ENCODE results near the gene RPF1.

The RPF1 gene

DNA sequence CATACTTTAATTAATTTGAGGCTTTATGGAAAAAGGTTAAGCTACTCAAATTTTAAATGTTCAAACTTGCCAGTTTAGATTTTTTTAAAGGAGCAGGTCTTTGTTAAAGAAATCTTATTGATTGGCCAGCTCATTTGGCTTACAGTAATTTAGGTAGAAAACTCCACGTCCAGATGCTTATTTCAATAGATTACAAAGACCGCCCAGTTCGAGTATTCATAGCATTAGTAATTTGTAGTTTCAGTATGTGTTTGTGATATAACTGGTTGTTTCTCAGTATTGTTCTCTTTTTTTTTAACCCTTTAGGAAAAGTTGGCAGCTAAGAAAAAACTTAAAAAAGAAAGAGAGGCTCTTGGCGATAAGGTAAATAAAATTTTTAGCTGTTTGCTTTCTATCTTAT is 1.6 kb downstream of the RPF1 start:
- H3K36me3 ChIP-seq (ENCODE audit: control insufficient read depth in 2 of 2, insufficient read depth in 1 of 2, low read length in 2 of 2) = peaks cover 18 to 47% of the 10 kb centered on the region in 2 experiments
- H3K27ac ChIP-seq (ENCODE audit: extremely low read depth, low read depth, low read length) = no peak overlapping the region
- no peaks in the 10 kb centered on the region for H3K9me3 ChIP-seq (ENCODE audit: control insufficient read depth, insufficient read depth, low read depth, low read length)
- no peaks in the 10 kb centered on the region for H3K4me1 ChIP-seq (ENCODE audit: control insufficient read depth, insufficient read depth, low read length)
- ChIA-PET CTCF (interaction anchor here (1.0 to 1.4 kb wide), 6 partner anchors 23 to 273 kb away, joined by 3 to 5 read pairs (median 4); no protein-coding TSS in a partner anchor), POLR2A (interaction anchor here (1.3 kb wide), 1 partner anchor 9 kb away, joined by 3 read pairs; no protein-coding TSS in a partner anchor)
- H3K4me3 ChIP-seq (ENCODE audit: low read depth, low read length) = peak overlapping the region; percentile 82
- TF ChIP-seq ZNF624 (tag by site-specific recombination; IDR thresholded peaks at IDR 0.05) (no peak), ZNF138 (tag by site-specific recombination; IDR thresholded peaks at IDR 0.05; ENCODE audit: borderline replicate concordance) (no peak), ZBTB20 (tag by site-specific recombination; IDR thresholded peaks at IDR 0.05) (no peak), ZBTB8A (tag by site-specific recombination; IDR thresholded peaks at IDR 0.05) (no peak)

GRCh38 chr1:84481317-84481716 is 2.3 kb downstream of the RPF1 start:
- Histone ChIP-seq H3K4me3 (ENCODE audit: low read depth, low read length) (no peak overlapping the region), H3K27ac (ENCODE audit: extremely low read depth, low read depth, low read length) (no peak overlapping the region), H3K4me1 (ENCODE audit: control insufficient read depth, insufficient read depth, low read length) (no peaks in the 10 kb centered on the region), H3K9me3 (ENCODE audit: control insufficient read depth, insufficient read depth, low read depth, low read length) (no peaks in the 10 kb centered on the region), H3K36me3 (ENCODE audit: control insufficient read depth in 2 of 2, insufficient read depth in 1 of 2, low read length in 2 of 2) (peaks cover 20 to 52% of the 10 kb centered on the region in 2 experiments)
- TF ChIP-seq ZNF366 (tag by site-specific recombination; conservative IDR thresholded peaks at IDR 0.05) (no peak), ZNF664 (tag by site-specific recombination; IDR thresholded peaks at IDR 0.05) (no peak), ZFP41 (tag by site-specific recombination; IDR thresholded peaks at IDR 0.05; ENCODE audit: borderline replicate concordance) (no peak), ZNF677 (tag by site-specific recombination; IDR thresholded peaks at IDR 0.05) (no peak)
- TF ChIP-seq, protein P1, sequence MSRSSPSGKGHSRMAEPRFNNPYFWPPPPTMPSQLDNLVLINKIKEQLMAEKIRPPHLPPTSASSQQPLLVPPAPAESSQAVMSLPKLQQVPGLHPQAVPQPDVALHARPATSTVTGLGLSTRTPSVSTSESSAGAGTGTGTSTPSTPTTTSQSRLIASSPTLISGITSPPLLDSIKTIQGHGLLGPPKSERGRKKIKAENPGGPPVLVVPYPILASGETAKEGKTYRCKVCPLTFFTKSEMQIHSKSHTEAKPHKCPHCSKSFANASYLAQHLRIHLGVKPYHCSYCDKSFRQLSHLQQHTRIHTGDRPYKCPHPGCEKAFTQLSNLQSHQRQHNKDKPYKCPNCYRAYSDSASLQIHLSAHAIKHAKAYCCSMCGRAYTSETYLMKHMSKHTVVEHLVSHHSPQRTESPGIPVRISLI (tag by site-specific recombination; IDR thresholded peaks at IDR 0.05) = no peak
- CTCF ChIA-PET = interaction anchor here (1.4 kb wide), 1 partner anchor 39 kb away, joined by 5 read pairs; no protein-coding TSS in a partner anchor
- POLR2A ChIA-PET = interaction anchor here (1.0 kb wide), 1 partner anchor 25 kb away, joined by 3 read pairs; the partner anchor contains the start of genes GNG5 and SPATA1

DNA sequence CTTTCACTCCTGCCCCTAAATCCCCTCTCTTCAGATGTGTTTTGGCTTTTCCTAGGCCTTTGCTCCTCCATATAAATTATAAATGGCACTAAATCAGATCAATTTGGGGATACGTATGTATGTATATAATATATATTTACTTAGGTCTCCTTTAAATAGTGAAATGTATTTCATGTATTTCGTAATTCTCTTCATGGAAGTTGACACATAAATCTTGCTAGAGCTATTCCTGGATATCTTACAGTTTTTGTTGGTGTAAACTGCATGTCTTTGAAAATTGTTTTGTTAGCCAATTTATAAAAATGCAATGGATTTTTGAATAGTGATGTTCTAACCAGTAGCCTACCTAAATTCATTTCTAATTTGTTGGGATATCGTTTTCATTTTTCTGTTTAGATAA is 9.0 kb downstream of the RPF1 start:
- Histone ChIP-seq H3K36me3 (ENCODE audit: control insufficient read depth in 2 of 2, insufficient read depth in 1 of 2, low read length in 2 of 2) (peaks cover 41 to 79% of the 10 kb centered on the region in 2 experiments), H3K4me1 (ENCODE audit: control insufficient read depth, insufficient read depth, low read length) (no peaks in the 10 kb centered on the region), H3K9me3 (ENCODE audit: control insufficient read depth, insufficient read depth, low read depth, low read length) (no peaks in the 10 kb centered on the region), H3K4me3 (ENCODE audit: low read depth, low read length) (no peak overlapping the region), H3K27ac (ENCODE audit: extremely low read depth, low read depth, low read length) (no peak overlapping the region)
- ChIA-PET CTCF (no interaction called here), POLR2A (no interaction called here)
- TF ChIP-seq, protein P2, sequence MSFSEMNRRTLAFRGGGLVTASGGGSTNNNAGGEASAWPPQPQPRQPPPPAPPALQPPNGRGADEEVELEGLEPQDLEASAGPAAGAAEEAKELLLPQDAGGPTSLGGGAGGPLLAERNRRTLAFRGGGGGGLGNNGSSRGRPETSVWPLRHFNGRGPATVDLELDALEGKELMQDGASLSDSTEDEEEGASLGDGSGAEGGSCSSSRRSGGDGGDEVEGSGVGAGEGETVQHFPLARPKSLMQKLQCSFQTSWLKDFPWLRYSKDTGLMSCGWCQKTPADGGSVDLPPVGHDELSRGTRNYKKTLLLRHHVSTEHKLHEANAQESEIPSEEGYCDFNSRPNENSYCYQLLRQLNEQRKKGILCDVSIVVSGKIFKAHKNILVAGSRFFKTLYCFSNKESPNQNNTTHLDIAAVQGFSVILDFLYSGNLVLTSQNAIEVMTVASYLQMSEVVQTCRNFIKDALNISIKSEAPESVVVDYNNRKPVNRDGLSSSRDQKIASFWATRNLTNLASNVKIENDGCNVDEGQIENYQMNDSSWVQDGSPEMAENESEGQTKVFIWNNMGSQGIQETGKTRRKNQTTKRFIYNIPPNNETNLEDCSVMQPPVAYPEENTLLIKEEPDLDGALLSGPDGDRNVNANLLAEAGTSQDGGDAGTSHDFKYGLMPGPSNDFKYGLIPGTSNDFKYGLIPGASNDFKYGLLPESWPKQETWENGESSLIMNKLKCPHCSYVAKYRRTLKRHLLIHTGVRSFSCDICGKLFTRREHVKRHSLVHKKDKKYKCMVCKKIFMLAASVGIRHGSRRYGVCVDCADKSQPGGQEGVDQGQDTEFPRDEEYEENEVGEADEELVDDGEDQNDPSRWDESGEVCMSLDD (tag by site-specific recombination; IDR thresholded peaks at IDR 0.05) = no peak
- no peak for TF ChIP-seq PRDM6 (tag by site-specific recombination; IDR thresholded peaks at IDR 0.05)
- TF ChIP-seq ZNF175 (tag by site-specific recombination; IDR thresholded peaks at IDR 0.05) = no peak
- no peak for TF ChIP-seq ZFP37 (tag by site-specific recombination; IDR thresholded peaks at IDR 0.05)
- TF ChIP-seq, protein P3, sequence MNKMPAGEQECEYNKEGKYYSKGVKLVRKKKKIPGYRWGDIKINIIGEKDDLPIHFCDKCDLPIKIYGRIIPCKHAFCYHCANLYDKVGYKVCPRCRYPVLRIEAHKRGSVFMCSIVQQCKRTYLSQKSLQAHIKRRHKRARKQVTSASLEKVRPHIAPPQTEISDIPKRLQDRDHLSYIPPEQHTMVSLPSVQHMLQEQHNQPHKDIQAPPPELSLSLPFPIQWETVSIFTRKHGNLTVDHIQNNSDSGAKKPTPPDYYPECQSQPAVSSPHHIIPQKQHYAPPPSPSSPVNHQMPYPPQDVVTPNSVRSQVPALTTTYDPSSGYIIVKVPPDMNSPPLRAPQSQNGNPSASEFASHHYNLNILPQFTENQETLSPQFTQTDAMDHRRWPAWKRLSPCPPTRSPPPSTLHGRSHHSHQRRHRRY (tag by site-specific recombination; IDR thresholded peaks at IDR 0.05) = no peak
- TF ChIP-seq ZNF302 (tag by site-specific recombination; IDR thresholded peaks at IDR 0.05; ENCODE audit: low read depth) = no peak
- TF ChIP-seq, protein P4, sequence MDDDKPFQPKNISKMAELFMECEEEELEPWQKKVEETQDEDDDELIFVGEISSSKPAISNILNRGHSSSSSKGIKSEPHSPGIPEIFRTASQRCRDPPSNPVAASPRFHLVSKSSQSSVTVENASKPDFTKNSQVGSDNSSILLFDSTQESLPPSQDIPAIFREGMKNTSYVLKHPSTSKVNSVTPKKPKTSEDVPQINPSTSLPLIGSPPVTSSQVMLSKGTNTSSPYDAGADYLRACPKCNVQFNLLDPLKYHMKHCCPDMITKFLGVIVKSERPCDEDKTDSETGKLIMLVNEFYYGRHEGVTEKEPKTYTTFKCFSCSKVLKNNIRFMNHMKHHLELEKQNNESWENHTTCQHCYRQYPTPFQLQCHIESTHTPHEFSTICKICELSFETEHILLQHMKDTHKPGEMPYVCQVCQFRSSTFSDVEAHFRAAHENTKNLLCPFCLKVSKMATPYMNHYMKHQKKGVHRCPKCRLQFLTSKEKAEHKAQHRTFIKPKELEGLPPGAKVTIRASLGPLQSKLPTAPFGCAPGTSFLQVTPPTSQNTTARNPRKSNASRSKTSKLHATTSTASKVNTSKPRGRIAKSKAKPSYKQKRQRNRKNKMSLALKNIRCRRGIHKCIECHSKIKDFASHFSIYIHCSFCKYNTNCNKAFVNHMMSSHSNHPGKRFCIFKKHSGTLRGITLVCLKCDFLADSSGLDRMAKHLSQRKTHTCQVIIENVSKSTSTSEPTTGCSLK (tag by site-specific recombination; IDR thresholded peaks at IDR 0.05) = no peak
- TF ChIP-seq SP2 (tag by site-specific recombination; IDR thresholded peaks at IDR 0.05) = no peak
- no peak for TF ChIP-seq KLF7 (tag by site-specific recombination; IDR thresholded peaks at IDR 0.05; ENCODE audit: borderline replicate concordance)
- TF ChIP-seq ZNF785 (tag by site-specific recombination; IDR thresholded peaks at IDR 0.05) = no peak
- TF ChIP-seq REPIN1 (tag by site-specific recombination; IDR thresholded peaks at IDR 0.05; ENCODE audit: low read depth) = no peak
- no peak for TF ChIP-seq ZNF488 (tag by site-specific recombination; IDR thresholded peaks at IDR 0.05)
- TF ChIP-seq ZNF157 (tag by site-specific recombination; IDR thresholded peaks at IDR 0.05) = no peak
- TF ChIP-seq RBAK (tag by site-specific recombination; IDR thresholded peaks at IDR 0.05) = no peak
